ENCODE results near the gene TRAPPC5. TPM values are rescaled to one million over a fixed set of nuclear protein-coding genes. Genes with fewer than 3 reads are reported as not detected.

The TRAPPC5 gene
- total RNA-seq, 1 experiment from 2014 or later, result 101 TPM

- RAD21 ChIA-PET (ENCODE audit: low non-redundant PET in 1 of 2, low total read pairs in 2 of 2, uncharacterized antibody in 2 of 2, unreplicated experiment in 2 of 2), result no interaction called here
- Histone ChIP-seq H3K4me3 (replicated peaks in 1 of 2; ENCODE audit: low read depth in 1 of 2, low read length in 2 of 2) (peak overlapping the region; percentile 95), H3K36me3 (ENCODE audit: control insufficient read depth in 1 of 2, insufficient read depth in 2 of 2, low read length in 2 of 2) (peaks cover 4 to 9% of the 10 kb centered on the region in 2 experiments; a peak in 3 of 4 replicates), H3K9me2 (ENCODE audit: insufficient read depth) (no peaks in the 10 kb centered on the region), H3K9ac (ENCODE audit: low read length) (peak overlapping the region; percentile 90), H2AFZ (ENCODE audit: low read depth, low read length, poor library complexity, severe bottlenecking) (no peak overlapping the region), H3K27ac (ENCODE audit: low read depth, low read length) (peak overlapping the region; percentile 96), H3K27me3 (ENCODE audit: insufficient read depth, low read length) (no peaks in the 10 kb centered on the region), H4K20me1 (ENCODE audit: insufficient read depth) (no peaks in the 10 kb centered on the region), H3K4me1 (ENCODE audit: control insufficient read depth in 1 of 2, insufficient read depth in 2 of 2, low read length in 2 of 2) (peaks cover 3 to 26% of the 10 kb centered on the region in 2 experiments), H3K79me2 (ENCODE audit: insufficient read depth, low read length) (peaks cover 21% of the 10 kb centered on the region; the same call in 1 of the 2 replicates), H3K4me2 (ENCODE audit: low read length) (peak overlapping the region; percentile 93), H3K9me3 (ENCODE audit: control insufficient read depth in 1 of 2, insufficient read depth in 1 of 2, low read depth in 1 of 2, low read length in 2 of 2) (no peaks in the 10 kb centered on the region)
- POLR2A ChIA-PET, result no interaction called here
- ATAC-seq (no peak), DNase-seq (ENCODE audit: low read depth, low spot score) (no peak)
- CTCF ChIA-PET, result no interaction called here
- TSS peak; percentile 42 for BruUV-seq (replicated peaks)
- TF ChIP-seq RAD21 (IDR thresholded peaks at IDR 0.05; ENCODE audit: low read depth) (no peak), JUND (IDR thresholded peaks at IDR 0.05) (no peak), YY1 (IDR thresholded peaks at IDR 0.05; ENCODE audit: extremely low read depth, insufficient replicate concordance, low read depth, low read length) (no peak), CBX3 (IDR thresholded peaks at IDR 0.05; ENCODE audit: low read depth) (no peak), CEBPB (IDR thresholded peaks at IDR 0.05; ENCODE audit: low read depth) (no peak)
- intact Hi-C loops (cut with micrococcal nuclease), result loop anchor here (10.0 kb wide), 1 partner anchor 328 kb away; no protein-coding TSS in a partner anchor
These were observed 1.7 kb downstream of the TRAPPC5 start for GRCh38 chr19:7682175-7682855.

- intact Hi-C loops (cut with micrococcal nuclease), result loop anchor here (10.0 kb wide), 1 partner anchor 331 kb away; no protein-coding TSS in a partner anchor
- ChIA-PET POLR2A (no interaction called here), CTCF (no interaction called here), RAD21 (ENCODE audit: low non-redundant PET in 1 of 2, low total read pairs in 2 of 2, uncharacterized antibody in 2 of 2, unreplicated experiment in 2 of 2) (no interaction called here)
- no peak overlapping the region for H3K4me3 ChIP-seq (replicated peaks in 1 of 2; ENCODE audit: low read depth in 1 of 2, low read length in 2 of 2)
- H3K79me2 ChIP-seq (ENCODE audit: insufficient read depth, low read length), result peaks cover 20% of the 10 kb centered on the region; the same call in 1 of the 2 replicates
- H2AFZ ChIP-seq (ENCODE audit: low read depth, low read length, poor library complexity, severe bottlenecking), result no peak overlapping the region
- no peaks in the 10 kb centered on the region for H3K9me2 ChIP-seq (ENCODE audit: insufficient read depth)
- peaks cover 0 to 1% of the 10 kb centered on the region in 2 experiments; a peak in 1 of 4 replicates for H3K9me3 ChIP-seq (ENCODE audit: control insufficient read depth in 1 of 2, insufficient read depth in 1 of 2, low read depth in 1 of 2, low read length in 2 of 2)
- no peaks in the 10 kb centered on the region for H3K27me3 ChIP-seq (ENCODE audit: insufficient read depth, low read length)
- ATAC-seq, result no peak
- BruUV-seq (replicated peaks), result no TSS peak
- H3K36me3 ChIP-seq (ENCODE audit: control insufficient read depth in 1 of 2, insufficient read depth in 2 of 2, low read length in 2 of 2), result peaks cover 4 to 9% of the 10 kb centered on the region in 2 experiments; a peak in 3 of 4 replicates
- H3K9ac ChIP-seq (ENCODE audit: low read length), result no peak overlapping the region
- DNase-seq (ENCODE audit: low read depth, low spot score), result no peak
- H3K4me1 ChIP-seq (ENCODE audit: control insufficient read depth in 1 of 2, insufficient read depth in 2 of 2, low read length in 2 of 2), result peaks cover 3 to 12% of the 10 kb centered on the region in 2 experiments
- no peak overlapping the region for H3K27ac ChIP-seq (ENCODE audit: low read depth, low read length)
- H3K4me2 ChIP-seq (ENCODE audit: low read length), result no peak overlapping the region
- H4K20me1 ChIP-seq (ENCODE audit: insufficient read depth), result no peaks in the 10 kb centered on the region
- TF ChIP-seq POLR2AphosphoS5 (IDR thresholded peaks at IDR 0.05; ENCODE audit: low read depth, low read length) (no peak; the same call in none of the 2 replicates), EZH2 (IDR thresholded peaks at IDR 0.05) (no peak), TCF7L2 (IDR thresholded peaks at IDR 0.05; ENCODE audit: borderline replicate concordance, extremely low read depth, insufficient read depth, insufficient read length) (no peak), CBX3 (IDR thresholded peaks at IDR 0.05; ENCODE audit: low read depth) (no peak), SRF (IDR thresholded peaks at IDR 0.05; ENCODE audit: low read depth) (no peak), ZBTB33 (IDR thresholded peaks at IDR 0.05; ENCODE audit: extremely low read depth, insufficient replicate concordance, low read length) (no peak), FOSL1 (IDR thresholded peaks at IDR 0.05; ENCODE audit: low read depth) (no peak), EZH2phosphoT487 (IDR thresholded peaks at IDR 0.05; ENCODE audit: borderline replicate concordance) (no peak)
These were observed 5.2 kb downstream of the TRAPPC5 start for GRCh38 chr19:7685546-7686445.
